ENCODE results near the gene ZDHHC6. TPM values are rescaled to one million over a fixed set of nuclear protein-coding genes. Genes with fewer than 3 reads are reported as not detected.

The ZDHHC6 gene
- total and polyA plus RNA-seq, 2 of the 8 experiments (the other 6 are each of a cell fraction or from before 2014, with no cell fraction given) = 13.6 to 27.4 TPM

GRCh38 chr10:112409755-112410154, 37.0 kb downstream of the ZDHHC6 start:
- H3K79me1 ChIP-seq (ENCODE audit: low read depth, low read length) = no peaks in the 10 kb centered on the region
- whole genome bisulfite sequencing, 2 experiments (ENCODE audit: extremely low coverage in 1 of 2, insufficient coverage in 1 of 2, insufficient read length in 1 of 2, insufficient replicate concordance in 2 of 2, low coverage in 1 of 2, low lambda C conversion rate in 2 of 2, missing lambda C conversion rate in 1 of 2) = 91% methylated on average over 4 of the region's 4 CpGs; no CpG with 5 or more reads in 1 of the 2 experiments
- no peak for DNase-seq (ENCODE audit: low read depth in 1 of 2, low spot score in 2 of 2)
- H4K8ac ChIP-seq (ENCODE audit: extremely low read depth, insufficient read depth, low read length) = no peak overlapping the region
- H2BK120ac ChIP-seq (replicated peaks; ENCODE audit: low read depth, low read length) = no peak overlapping the region
- H3K18ac ChIP-seq (ENCODE audit: extremely low read depth, low read length) = no peak overlapping the region
- H2BK20ac ChIP-seq (ENCODE audit: low read length) = no peak overlapping the region
- H4K20me1 ChIP-seq (replicated peaks in 1 of 2; ENCODE audit: control insufficient read depth in 1 of 2, insufficient read depth in 2 of 2, low read length in 2 of 2) = no peaks in the 10 kb centered on the region
- no peak overlapping the region for H4K5ac ChIP-seq (ENCODE audit: insufficient read length, low read depth, low read length)
- H2BK5ac ChIP-seq (ENCODE audit: low read depth, low read length) = no peak overlapping the region
- no peaks in the 10 kb centered on the region for H3K79me2 ChIP-seq (ENCODE audit: control insufficient read depth in 1 of 2, insufficient read depth in 2 of 2, low read length in 2 of 2)
- no peaks in the 10 kb centered on the region for H3K4me1 ChIP-seq (replicated peaks in 1 of 4; ENCODE audit: control insufficient read depth in 3 of 4, insufficient read depth in 4 of 4, low read length in 3 of 4)
- no peak overlapping the region for H3K4me3 ChIP-seq (ENCODE audit: extremely low read depth in 1 of 4, insufficient read depth in 2 of 4, low read depth in 3 of 4, low read length in 4 of 4)
- no peak overlapping the region for H2BK12ac ChIP-seq (ENCODE audit: low read depth, low read length)
- H3K27me3 ChIP-seq (replicated peaks in 1 of 4; ENCODE audit: control insufficient read depth in 3 of 4, extremely low read depth in 1 of 4, insufficient read depth in 3 of 4, low read length in 3 of 4) = no peaks in the 10 kb centered on the region
- H2AFZ ChIP-seq (ENCODE audit: low read length) = no peak overlapping the region
- no peak overlapping the region for H4K91ac ChIP-seq (replicated peaks; ENCODE audit: insufficient read length, low read length)
- H3K9ac ChIP-seq (replicated peaks in 1 of 4; ENCODE audit: extremely low read depth in 1 of 4, low read depth in 3 of 4, low read length in 3 of 4) = no peak overlapping the region
- no peak overlapping the region for H3K27ac ChIP-seq (ENCODE audit: low read depth, low read length)
- H3K23me2 ChIP-seq (ENCODE audit: low read depth, low read length) = no peaks in the 10 kb centered on the region
- CTCF ChIA-PET (ENCODE audit: partially characterized antibody) = interaction anchor here (0.7 to 1.5 kb wide), 4 partner anchors 9 to 94 kb away, joined by 3 to 4 read pairs (median 3); no protein-coding TSS in a partner anchor
- no peak overlapping the region for H3K56ac ChIP-seq (replicated peaks; ENCODE audit: insufficient read length, low read depth, low read length)
- H3K4ac ChIP-seq (replicated peaks; ENCODE audit: insufficient read length, low read depth, low read length) = no peak overlapping the region
- H3K36me3 ChIP-seq (ENCODE audit: control insufficient read depth in 2 of 4, insufficient read depth in 4 of 4, low read length in 3 of 4) = no peaks in the 10 kb centered on the region
- POLR2A ChIA-PET (ENCODE audit: partially characterized antibody) = no interaction called here
- H2BK15ac ChIP-seq (ENCODE audit: low read length) = no peak overlapping the region
- no peaks in the 10 kb centered on the region for H3K9me3 ChIP-seq (ENCODE audit: insufficient read depth in 2 of 2, low read depth in 1 of 2, low read length in 1 of 2)
- H3K14ac ChIP-seq (ENCODE audit: insufficient read length) = no peak overlapping the region
- H2AK5ac ChIP-seq (ENCODE audit: low read depth, low read length) = no peak overlapping the region
- no peak overlapping the region for H3K23ac ChIP-seq (ENCODE audit: insufficient read length)
- no peak overlapping the region for H3K4me2 ChIP-seq (ENCODE audit: insufficient read depth in 1 of 2, low read depth in 2 of 2, low read length in 2 of 2)
- no peak for FAIRE-seq
- TF ChIP-seq HDAC2 (IDR thresholded peaks at IDR 0.05; ENCODE audit: borderline replicate concordance in 1 of 2, low read depth in 2 of 2, low read length in 2 of 2) (no peak), CBX8 (IDR thresholded peaks at IDR 0.05; ENCODE audit: borderline replicate concordance, low read depth, low read length) (no peak), EGR1 (IDR thresholded peaks at IDR 0.05; ENCODE audit: borderline replicate concordance, low read depth, low read length) (no peak), JUND (IDR thresholded peaks at IDR 0.05; ENCODE audit: low read length) (no peak), TEAD4 (IDR thresholded peaks at IDR 0.05; ENCODE audit: low read depth, low read length) (no peak), SP4 (IDR thresholded peaks at IDR 0.05; ENCODE audit: low read length) (no peak), MAX (IDR thresholded peaks at IDR 0.05) (no peak), RNF2 (IDR thresholded peaks at IDR 0.05; ENCODE audit: borderline replicate concordance, low read depth, low read length, missing control alignments, poor library complexity, severe bottlenecking) (no peak), EP300 (IDR thresholded peaks at IDR 0.05; ENCODE audit: borderline replicate concordance in 1 of 2, low read depth in 2 of 2, low read length in 2 of 2) (no peak), NRF1 (IDR thresholded peaks at IDR 0.05; ENCODE audit: low read depth, low read length) (no peak), TCF12 (IDR thresholded peaks at IDR 0.05; ENCODE audit: low read depth, low read length) (no peak), TBP (IDR thresholded peaks at IDR 0.05; ENCODE audit: low read depth, low read length) (no peak), JUN (IDR thresholded peaks at IDR 0.05; ENCODE audit: low read depth, low read length) (no peak)
- TF ChIP-seq, protein P1, sequence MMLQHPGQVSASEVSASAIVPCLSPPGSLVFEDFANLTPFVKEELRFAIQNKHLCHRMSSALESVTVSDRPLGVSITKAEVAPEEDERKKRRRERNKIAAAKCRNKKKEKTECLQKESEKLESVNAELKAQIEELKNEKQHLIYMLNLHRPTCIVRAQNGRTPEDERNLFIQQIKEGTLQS (IDR thresholded peaks at IDR 0.05; ENCODE audit: insufficient read depth, low read depth, low read length) = no peak

Data from H1 (cell line).